ENCODE measurements around the gene GAB3.

The GAB3 gene

DNA sequence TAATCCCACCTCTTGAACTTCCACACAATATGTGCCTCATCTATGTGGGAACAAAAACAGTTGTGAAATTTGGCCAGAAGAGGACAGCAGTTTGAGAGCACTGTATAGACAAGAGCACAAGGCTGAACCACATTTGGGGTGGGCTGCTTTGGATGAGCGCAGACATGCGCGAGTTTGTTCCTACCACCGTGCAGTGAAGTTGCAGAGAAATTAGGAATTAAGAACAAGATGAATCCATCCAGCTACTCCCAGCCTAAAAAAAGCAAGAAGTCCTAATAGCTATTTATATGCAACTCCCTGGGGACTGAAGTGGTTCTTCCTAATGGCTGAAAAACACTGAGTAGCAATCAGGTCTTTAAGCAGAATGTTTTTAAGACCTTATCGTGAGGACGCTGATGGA lies 1.0 kb downstream of the GAB3 start:
- DNase-seq, result no peak

DNA sequence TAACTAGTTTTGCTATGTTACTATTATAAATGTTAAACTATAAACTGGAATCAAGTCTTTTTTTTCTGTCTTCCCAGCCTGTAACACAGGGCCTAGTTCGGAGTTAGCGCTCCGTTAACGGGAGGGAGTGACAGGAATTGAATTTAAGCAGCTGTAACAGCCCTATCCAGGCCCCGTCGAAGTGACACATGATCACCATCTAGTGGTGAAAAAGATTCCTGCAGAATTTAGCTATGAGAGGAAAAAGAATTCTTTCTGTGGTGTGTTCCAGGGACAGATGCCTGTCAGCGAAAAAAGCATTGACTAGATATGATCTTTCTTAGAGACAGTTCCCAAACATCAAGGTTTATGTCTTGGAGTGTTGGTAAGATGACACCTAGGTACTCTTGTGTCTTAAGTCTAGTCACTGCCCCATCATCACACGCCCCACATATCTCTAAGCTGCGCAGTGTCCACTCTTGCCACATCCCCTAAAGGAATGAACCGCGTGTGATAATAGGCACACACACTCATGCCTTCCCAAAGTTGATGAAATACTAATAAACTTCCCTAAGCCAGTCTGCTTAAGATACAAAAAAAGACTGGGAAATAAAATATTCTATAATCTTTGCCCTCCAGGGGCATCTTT lies 2.1 kb downstream of the GAB3 start:
- peak; percentile 60 for DNase-seq

DNA sequence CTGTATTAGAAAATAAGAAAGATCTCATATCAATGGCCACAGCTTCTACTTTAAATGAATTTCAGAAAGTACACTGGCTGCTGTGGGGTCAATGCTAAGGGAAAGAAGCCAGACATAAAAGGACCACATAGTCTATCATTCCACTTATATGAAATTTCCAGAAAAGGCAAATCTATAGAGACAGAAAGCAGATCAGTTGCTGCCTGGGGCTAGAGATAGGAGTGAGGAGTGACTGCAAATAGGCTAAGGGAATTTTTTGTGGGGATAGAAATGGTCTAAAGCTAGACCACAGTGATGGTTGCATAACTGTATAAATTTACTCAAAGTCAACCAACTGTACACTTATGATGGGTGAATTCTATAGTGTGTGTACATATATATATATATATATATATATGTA lies 8.3 kb downstream of the GAB3 start:
- no peak for DNase-seq

DNA sequence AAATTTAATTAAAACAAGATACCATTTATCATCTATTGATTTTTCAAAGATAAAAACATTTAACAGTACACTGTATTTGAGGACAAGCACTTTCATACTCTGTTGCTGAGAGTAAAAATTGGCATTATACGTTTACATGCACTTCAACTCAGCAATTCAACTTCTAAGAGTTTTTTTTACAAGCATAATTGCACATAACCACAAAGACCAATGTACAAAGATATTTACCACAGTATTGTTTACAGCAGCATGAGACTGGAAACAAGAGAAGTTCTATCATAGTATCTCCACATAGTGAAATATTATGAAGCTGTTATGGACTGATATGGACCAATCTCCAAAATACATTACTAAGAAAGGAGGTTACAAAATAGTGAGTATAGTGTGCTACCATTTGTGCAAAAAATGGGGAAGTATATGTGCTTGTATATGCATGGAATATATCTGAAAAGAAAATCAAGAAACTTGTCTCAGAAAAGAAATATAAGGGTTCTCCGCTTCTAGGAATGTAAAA lies 10.9 kb downstream of the GAB3 start:
- no peak for DNase-seq

DNA sequence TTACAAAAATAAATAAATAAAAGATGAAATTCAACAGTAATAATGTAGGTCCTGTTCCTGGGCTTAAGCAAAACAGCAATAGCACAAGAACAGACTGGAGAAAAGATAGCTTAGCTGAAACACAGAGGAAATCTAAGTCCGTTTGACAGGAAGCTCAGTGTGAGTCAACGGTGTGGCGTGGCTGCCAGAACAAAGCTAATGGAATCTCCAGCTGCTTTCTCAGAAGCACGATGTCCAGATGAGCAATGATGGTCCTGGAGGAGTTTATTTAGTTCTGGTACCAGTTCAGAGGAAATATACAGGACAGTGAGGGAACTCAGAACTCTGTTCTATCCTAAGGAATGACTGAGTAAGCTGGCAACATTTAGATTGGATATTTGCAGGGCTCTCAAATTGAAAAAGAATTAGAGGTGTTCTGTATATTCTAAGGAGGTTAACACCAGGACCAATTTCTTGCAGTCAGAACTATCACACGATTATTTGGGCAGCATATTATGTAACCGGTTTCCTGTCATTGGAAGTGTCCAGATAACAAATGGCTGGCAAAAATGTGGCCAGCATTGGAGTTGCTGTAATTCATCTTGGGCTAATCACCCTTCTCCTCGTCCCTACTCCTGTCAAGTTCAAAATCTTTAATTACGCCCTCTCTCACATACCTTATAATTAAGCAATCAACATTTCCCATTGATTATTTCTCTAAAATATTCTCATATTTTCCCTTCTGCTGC lies 12.7 kb downstream of the GAB3 start:
- peak; percentile 53 for DNase-seq

DNA sequence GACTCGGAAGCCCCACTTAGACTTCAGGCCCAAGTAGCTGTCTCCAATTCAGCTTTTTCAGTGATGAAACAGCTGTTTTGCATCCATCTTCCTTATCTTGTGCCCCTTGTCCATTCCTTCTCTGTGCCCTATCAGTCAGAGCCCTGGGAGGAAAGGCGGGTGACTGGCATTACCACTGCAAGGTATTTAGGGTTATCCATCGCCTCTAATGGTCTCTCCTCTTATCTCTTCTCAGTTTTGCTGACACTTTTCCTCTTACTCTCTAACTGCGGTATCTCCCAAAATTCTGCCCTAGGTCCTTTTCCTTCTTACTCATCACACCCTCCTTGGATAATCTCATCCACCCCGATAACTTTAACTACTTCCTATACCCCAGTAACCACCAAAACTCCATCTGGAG lies 13.7 kb downstream of the GAB3 start:
- DNase-seq, result no peak

DNA sequence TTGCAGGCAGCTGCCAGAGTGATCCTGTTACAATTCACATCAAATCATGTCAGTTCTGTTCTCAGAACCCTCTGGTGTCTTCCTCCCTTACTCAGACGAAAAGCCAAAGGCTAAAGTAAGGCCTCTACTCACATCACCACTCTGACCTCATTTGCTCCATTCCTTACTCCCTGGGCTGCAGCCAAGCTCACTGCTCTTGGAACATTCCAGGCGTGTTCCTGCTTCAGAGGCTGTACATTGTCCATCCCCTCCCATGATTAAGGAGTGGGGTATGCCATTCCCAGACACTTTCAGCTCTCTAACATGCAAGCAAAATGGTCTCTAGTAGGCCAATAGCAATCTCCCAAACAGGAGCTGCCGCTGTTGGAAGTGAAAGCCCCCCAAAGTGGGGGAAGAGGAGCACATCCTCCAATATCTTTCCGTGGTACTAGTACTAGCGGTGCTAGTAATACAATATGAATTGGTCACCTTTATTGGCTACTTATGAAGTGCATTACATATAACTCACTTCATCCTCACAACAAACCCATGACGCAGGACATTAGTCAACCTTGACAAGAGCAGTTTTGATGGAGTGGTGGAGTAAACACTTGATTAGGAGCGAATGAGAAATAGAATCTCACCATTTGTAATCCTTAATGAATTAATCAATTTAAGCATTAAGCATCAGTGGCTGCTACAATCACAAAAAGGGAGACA lies 15.0 kb downstream of the GAB3 start:
- DNase-seq, result no peak

DNA sequence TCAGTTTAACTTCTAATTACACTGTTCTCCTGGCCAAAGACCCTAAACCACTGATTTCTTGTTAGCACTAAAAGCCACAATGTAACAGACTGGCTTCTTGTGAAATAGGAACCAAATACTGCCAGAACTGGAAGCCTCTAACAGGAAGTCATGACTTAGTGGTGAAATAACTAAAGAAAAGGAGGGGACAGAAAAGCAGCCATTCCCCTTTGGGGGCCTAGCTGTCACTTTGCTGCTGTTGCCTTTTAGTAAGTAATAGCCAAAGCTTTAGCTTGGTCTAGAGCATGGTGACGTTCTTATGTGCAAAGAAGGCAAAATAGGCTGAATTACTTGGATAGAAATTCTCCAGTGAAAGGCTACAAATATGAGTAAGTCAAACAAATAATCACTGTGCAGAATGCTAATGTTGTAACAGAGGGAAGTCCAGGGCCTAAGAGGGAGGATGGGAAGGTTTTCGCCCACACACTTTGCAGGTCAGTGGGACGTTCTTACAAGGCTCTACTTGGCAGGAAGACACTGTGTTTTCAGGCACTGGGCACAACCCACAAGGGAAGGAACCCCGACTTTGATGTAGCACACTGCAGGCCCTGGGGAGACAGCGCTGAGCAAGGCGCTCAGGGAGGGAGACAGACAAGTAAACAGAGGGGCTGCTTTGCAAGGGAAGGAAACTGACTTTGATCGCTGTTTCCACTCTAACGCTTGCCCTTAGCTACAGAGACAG lies 16.7 kb downstream of the GAB3 start:
- peak; percentile 65 for DNase-seq

DNA sequence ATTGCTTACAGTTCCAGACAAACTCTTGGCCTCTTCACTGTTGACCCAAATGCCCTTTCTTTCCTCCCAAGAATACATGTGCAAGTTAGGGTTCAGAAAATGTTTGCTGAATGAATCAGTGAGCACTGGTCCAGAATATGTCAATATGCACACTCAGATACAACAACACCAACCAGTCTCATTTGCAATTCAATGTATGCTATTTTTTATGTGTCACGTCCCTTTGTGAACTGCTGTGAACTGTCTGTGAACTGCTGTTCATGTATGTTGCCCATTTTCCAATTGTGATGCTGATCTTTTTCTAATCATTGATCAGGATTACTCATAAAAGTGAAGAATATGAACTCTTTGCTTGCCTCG lies 17.8 kb downstream of the GAB3 start:
- no peak for DNase-seq

DNA sequence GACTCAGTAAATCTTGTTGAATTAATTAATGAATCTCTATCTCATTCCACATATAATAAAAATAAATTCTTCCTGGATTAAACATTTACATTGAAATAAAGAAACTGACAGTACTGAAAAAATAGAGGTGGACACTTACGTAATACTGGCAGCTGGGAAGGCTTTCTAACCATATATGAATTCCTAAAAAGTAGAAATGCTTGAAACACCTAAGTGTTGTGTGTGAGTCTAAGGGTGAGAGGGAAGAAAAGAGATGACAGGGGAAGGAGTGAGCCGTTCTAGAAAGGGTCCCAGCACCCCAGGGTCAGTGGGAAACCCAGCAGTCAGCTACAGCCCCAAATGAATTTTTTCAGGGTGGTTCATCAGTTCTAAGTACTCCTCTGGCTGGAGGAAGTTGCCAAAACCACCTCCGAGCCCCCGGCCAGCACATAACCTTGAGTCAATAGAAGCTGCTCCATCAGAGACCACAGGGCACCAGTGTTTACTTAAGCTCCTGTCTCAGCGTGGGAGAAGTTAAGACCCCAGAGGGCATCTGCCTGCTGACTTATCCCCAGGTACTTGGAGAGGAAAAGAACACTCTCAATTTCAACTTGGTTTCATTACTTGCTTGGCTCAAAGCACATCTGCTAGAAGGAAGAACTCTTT lies 18.3 kb downstream of the GAB3 start:
- DNase-seq, result no peak

DNA sequence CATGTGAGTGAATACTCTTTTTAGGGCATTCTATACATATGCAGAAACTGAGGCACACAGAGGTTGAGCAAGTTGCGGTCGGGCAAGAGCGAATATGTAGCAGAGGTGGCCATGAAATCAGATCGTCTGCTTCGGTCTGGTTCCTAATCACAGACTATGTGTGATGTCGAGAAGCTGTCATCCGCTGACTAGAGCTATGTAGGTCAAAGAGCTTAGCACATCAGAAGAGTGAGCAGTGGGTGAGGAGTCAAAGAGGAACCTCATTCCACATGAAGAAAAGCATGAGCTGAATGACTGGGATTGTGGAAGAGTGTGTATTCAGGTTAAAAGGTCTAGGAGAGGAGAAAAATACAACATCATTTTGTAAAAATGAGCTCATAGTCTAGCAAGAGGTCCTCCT lies 19.0 kb downstream of the GAB3 start:
- DNase-seq, result no peak

DNA sequence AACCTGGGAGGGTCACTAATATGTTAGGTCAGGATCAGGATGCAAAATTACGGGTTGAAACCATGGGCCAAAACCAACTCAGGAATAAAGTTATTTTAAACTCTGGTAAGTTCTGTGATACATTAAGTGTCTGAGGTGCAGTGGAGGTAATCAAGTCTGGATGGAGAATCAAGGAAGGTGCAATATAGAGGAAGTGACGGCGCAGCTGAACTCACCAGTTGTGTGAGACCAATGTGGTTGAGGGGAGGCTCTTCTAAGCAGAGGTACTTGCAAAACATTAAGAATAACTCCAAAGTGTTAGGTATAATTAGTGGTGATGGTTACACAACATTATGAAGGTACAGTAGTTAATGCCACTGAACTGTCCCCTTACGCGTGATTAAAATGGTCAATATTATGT lies 19.7 kb downstream of the GAB3 start:
- peak; percentile 21 for DNase-seq

DNA sequence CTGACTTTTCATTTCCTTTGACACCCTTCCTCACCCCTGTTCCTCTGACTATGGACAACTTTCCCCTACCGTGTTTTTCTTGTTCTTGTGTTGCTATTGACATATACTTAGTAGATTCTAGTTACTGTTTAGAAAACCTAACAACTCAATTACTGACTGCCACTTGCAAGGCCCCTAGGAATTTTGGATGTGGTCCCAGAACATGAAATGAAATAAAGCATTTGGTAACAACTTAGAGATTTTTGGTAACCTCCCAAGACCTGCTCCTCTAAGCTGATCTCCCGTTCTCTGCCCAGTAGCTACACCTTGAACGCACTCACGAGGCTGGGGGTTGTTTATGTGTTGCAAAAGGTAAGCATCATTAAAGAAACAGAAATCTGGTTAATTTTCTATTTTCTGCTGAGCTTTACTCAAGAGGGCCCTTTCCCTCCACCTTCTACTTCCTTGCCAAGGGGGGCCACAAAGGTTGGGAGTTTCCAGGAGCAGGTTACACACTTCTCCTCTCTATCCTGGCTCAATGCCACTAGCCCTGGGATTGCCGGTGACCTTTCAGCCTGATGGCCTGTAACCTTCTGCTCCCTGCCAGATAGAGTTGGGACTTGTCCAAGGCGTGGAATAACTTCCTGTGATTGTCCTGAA lies 20.5 kb downstream of the GAB3 start:
- no peak for DNase-seq

DNA sequence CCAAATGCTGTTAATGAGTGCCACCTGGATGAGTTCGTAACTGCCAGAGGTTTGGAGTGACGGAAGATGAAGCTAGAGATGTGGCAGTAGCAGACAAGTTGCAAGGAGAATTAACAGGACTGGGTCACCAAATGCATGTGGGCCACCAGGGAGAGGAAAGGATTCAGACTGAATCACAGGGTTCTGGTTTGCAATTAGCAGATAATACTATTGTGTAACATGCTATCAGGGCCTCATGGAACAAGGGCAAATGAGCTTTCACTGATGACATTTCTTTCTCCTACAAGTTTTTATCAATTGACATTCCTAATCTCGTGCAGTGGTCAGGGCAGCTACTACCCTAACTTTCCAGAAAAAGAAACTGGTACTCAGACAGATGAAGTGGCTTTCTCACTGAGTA lies 21.4 kb downstream of the GAB3 start:
- DNase-seq, result no peak

DNA sequence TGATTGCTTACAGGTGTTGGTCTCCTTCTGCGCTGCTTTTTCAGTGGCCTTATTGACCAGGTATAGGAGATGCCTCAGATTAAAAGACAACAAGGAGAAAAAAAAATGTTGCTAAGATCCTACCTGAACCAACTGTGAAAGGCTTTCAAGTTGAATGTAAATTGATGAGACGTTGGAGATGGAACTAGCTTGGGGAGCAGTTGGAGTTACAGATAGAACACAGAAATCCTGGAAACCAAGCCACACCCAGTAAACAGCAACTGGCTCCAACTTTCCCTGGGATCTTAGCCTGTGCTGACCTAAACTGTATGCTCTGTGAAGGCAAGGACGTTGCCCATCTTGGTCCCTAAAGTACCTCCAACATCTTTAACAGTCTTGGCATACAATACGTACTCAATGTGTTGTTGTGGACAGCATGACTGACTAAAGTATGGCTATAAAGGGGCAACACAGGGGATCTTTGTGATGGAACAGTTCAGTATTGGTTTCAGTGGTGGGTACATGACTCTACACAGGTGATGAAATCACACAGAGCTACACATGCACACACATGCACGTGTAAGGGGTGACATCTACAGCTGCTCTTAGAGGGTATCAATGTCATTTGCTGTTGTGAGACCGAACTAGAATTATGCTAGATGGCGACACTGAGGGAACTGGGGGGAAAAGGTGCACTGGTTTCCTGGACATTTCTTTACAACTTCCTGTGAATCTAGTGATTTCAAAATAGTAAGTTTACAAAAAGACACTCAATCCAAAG lies 22.3 kb downstream of the GAB3 start:
- DNase-seq, result no peak

DNA sequence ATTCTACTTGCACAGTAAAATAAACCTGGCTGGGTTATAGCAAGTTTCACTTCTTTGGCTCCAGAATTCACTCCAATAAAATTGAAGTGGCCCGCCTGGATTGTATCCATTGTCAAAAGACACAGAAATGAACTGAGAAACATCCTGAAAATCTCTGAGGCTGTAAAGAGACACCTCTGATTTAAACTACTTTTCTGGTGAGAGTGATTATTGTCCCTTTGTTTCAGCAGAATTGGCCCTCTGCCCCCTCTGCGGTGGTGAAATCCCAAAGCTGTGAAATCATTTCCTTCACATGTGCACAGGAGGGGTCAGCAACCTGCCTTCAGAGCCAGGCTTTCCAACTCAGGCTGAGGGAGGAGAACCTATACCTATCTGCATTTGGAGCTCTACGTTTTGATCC lies 23.0 kb downstream of the GAB3 start:
- DNase-seq, result no peak

DNA sequence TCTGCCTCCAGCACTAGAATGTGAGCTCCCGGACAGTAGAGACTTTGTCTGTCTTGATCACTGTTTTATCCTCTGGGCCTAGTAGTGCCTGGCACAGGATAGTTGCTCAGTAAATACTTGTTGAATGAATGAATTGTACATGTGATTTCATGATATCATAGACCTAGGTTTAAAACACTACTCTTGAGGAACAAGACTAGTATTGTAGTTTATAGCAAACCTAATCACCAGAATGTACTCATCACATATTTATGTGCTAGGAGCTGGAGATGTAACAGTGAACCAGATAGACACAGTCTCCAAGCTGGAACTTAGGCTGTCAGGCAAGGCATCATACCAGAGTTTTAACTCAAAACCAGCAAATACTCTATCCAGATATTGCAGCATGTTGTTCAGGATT lies 23.5 kb downstream of the GAB3 start:
- no peak for DNase-seq

DNA sequence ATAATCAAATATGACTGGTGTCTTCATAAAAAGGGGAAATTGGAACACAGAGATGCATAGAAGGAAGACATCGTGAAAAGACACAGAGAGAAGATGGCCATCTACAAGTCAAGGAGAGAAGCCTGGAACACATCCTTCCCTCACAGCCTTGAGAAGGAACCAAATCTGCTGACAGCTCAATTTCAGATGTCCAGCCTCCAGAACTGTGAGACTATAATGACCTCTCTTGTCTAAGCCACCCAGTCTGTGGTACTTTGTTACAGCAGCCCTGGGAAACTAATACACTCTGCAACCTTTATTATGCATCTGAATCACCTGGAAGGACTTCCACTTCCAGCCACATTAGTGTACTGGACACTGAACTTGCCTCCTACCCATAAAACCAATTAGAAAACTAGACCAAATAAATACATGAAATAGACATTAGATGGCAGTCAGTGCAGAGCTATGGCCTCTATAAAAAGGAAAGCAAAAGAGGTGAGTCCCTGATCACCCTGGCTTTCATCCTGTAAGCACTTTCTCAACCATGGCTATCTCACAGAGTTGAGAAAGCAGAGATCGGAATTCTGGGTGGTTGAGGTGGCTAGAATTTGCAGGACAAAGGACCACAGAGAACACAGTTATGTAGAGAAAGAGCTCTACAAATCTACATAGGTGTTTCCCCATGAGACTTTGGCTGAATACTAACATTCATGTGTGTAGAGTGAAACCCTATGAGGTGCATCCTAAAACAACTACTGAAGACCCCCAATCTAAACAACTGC lies 25.7 kb downstream of the GAB3 start:
- DNase-seq, result no peak

DNA sequence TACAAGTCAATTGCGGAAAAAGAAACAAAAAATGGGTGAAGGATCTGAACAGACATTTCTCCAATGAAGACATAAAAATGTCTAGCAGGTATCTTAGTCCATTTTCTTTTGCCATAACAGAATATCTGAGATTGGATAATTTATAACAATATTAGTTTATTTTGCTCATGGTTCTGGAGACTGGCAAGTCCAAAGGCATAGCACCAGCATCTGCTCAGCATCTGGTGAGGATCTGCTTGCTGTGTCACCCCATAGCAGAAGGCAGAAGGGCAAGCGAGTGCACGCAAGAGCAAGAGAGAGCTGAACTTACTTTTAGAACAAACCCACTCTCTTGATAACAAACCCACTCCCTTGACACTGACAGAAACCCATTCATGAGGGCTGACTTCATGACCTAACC lies 29.7 kb downstream of the GAB3 start:
- DNase-seq, result no peak

DNA sequence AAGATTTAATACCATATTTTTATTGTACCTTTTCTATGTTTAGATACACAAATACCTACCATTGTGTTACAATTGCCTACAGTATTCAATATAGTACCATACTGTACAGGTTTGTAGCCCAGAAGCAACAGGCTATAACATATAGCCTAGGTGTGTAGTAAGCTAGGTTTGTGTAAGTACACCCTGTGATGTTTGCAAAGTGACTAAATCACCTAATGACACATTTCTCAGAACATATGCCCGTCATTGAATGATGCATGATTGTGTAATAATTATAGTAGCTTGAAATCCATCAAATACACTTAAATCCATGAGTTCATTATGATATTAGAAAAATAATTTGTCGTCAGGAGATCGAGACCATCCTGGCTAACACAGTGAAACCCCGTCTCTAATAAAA lies 30.8 kb downstream of the GAB3 start:
- DNase-seq, result no peak

DNA sequence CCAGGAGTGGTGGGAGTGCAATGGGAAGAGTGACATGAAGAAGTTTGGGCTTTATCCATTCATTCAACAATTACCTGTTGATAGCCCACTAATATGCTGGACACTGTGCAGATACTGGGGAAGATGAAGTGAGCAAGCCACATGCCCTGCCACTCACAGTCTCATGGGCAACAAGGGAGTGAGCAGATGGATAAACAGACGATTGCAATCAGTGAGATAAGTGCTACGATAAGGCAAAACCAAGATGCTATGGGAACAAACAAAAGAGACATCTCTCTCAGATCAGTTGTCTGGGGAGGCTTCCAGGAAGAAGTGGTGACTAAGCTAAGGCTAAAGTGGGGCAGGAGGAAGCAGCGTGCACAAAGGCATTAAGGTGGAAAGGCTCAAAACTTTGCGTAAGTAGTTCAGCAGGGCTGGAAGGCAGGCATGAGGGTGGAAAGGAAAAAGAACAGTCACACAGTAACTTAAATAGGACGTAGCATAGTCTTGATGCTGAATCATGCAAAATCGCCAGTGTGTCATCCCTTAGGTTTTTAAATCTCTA lies 31.7 kb downstream of the GAB3 start:
- peak; percentile 66 for DNase-seq

Measured in CD4-positive, alpha-beta T cell treated with Interleukin-6 for 4 hours (primary cell).